Activated naive CD4-positive, alpha-beta T cell treated with anti-CD3 and anti-CD28 coated beads for 36 hours (primary cell): ENCODE data around the gene CDYL. TPM values are rescaled to one million over a fixed set of nuclear protein-coding genes. Genes with fewer than 3 reads are reported as not detected.
"Not testable (repeated sequence)": the region's sequence is repeated elsewhere in the genome, so short reads cannot be mapped to it uniquely, and the experiment has no call there.

Experiments used
- CTCF ChIA-PET: fragments of 350-600 bp; sonication (Branson Sonifier 250); formaldehyde crosslinking; loops from one replicate; lab custom pipeline; 2021; ENCODE audit warnings: antibody characterized with exemption; lab: Charles Lee
- DNase-seq: peaks from one replicate; pipeline ENCODE4 v3.0.0-alpha.2; 2020
- H3K27ac Mint-ChIP-seq: one replicate; pipeline ENCODE4 v1.8.0; 2021; ENCODE audit warnings: mild to moderate bottlenecking, mixed read lengths
- H3K27me3 Mint-ChIP-seq: one replicate; pipeline ENCODE4 v1.8.0; 2021; ENCODE audit warnings: low read depth, mixed read lengths
- H3K36me3 Mint-ChIP-seq: one replicate; pipeline ENCODE4 v1.8.0; 2021; ENCODE audit warnings: low read depth, mixed read lengths
- H3K4me1 Mint-ChIP-seq: one replicate; pipeline ENCODE4 v1.8.0; 2021; ENCODE audit warnings: low read depth, mixed read lengths
- H3K4me3 Mint-ChIP-seq: one replicate; pipeline ENCODE4 v1.8.0; 2021; ENCODE audit warnings: mild to moderate bottlenecking, moderate library complexity, mixed read lengths
- H3K9me3 Mint-ChIP-seq: one replicate; pipeline ENCODE4 v1.8.0; 2021; ENCODE audit warnings: mixed read lengths
- intact Hi-C: fragments of 100-400 bp; cut with micrococcal nuclease; formaldehyde crosslinking; loops from one replicate; pipeline ENCODE4 v1.15.1; 2023
- total RNA-seq, 2 experiments: library from RNA; stranded (reverse); gene quantifications; one replicate each; pipeline ENCODE4 v1.2.3, GENCODE V29; 2021

The CDYL gene
- total RNA-seq, 2 experiments from 2014 or later, result 23.8 to 24.3 TPM

DNA sequence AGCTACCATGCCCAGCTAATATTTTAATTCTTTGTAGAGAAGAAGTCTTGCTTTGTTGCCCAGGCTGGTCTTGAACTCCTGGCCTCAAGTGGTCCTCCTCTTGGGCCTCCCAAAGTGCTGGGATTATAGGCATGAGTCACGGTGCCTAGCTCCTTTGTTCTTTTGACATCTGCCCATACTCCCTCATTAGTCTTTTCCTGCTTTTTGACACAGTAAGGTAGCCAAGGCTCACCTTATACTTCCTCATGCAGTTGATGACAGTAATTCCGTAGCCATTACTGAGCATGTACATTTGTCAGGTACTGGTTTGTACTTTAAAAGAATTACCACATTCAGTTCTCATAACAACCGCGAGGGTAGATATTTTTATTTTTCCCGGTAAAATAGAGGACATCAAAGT is 76.7 kb downstream of the CDYL start:
- no peaks in the 10 kb centered on the region for H3K9me3 Mint-ChIP-seq
- no peak overlapping the region for H3K4me3 Mint-ChIP-seq
- H3K27ac Mint-ChIP-seq, result no peak overlapping the region
- CTCF ChIA-PET, result no interaction called here
- H3K36me3 Mint-ChIP-seq, result peaks cover 10% of the 10 kb centered on the region
- no peaks in the 10 kb centered on the region for H3K27me3 Mint-ChIP-seq
- intact Hi-C loops, result no loop called here
- no peak for DNase-seq
- peaks cover 75% of the 10 kb centered on the region for H3K4me1 Mint-ChIP-seq

- DNase-seq, result no peak
- Mint-ChIP-seq H3K4me1 (peaks cover 72% of the 10 kb centered on the region), H3K27me3 (no peaks in the 10 kb centered on the region), H3K9me3 (no peaks in the 10 kb centered on the region), H3K27ac (no peak overlapping the region), H3K36me3 (peaks cover 10% of the 10 kb centered on the region), H3K4me3 (no peak overlapping the region)
- intact Hi-C loops, result no loop called here
- CTCF ChIA-PET, result interaction anchor here (1.1 kb wide), 1 partner anchor 9 kb away, joined by 3 read pairs; no protein-coding TSS in a partner anchor
Measured at GRCh38 chr6:4853349-4853748, 77.1 kb downstream of the CDYL start.

DNA sequence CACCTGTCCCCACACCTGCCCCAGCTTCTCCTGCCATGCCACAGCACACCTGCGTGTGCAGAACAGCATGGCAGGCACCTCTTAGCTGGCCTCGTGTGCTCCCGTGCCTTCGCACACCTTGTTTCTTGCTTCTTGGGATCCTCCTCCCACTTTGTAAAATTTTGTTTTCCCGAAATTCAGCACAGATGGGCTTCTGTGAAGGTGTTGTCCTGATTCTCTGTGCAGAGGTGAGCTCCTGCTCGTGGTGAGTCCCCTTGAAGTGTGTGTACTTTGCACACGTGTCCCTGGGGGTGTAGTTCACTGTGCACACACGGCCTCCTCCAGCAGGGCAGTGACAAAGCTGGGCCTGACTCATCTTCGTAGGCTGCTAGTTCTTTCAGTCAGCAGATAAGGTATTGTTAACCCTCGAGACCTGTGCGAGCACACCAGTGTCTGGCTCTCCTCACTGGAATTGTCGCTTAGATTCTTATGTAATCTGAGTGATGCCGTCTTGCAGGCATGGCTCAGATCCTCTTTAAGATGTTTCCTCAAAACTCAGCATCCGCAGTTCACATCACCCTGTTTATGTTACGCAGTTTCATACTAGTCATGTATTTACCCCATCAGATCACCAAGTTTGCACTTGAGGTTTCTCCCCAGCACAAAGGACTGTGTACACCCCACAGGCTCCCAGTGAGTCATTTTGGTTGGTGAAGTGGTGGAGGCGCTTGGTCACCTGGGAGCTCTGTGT is 77.7 kb downstream of the CDYL start:
- H3K36me3 Mint-ChIP-seq, result peaks cover 13% of the 10 kb centered on the region
- H3K4me3 Mint-ChIP-seq, result no peak overlapping the region
- CTCF ChIA-PET, result interaction anchor here (1.1 kb wide), 1 partner anchor 9 kb away, joined by 3 read pairs; no protein-coding TSS in a partner anchor
- intact Hi-C loops, result no loop called here
- H3K27me3 Mint-ChIP-seq, result no peaks in the 10 kb centered on the region
- DNase-seq, result no peak
- no peaks in the 10 kb centered on the region for H3K9me3 Mint-ChIP-seq
- H3K27ac Mint-ChIP-seq, result no peak overlapping the region
- peaks cover 72% of the 10 kb centered on the region for H3K4me1 Mint-ChIP-seq

DNA sequence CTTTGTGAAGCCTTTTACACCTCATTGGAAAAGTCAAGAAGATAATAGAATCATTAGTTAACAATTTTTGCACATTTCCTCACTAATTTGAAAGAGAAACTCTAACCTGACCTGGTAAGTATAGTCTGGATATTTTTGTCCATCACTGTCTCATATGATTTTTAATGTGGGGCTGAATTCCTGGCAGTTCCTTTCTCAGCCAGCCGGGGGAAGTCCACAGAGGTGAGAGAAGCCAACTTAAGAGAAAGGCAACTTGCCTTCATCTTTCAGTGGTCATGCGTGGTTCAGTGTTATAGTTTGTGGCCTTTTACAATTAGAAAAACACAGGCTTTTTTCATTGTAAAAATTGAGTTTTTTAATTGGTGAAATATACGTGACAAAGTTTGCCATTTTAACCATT is 80.6 kb downstream of the CDYL start:
- H3K36me3 Mint-ChIP-seq, result peaks cover 23% of the 10 kb centered on the region
- peaks cover 59% of the 10 kb centered on the region for H3K4me1 Mint-ChIP-seq
- no peaks in the 10 kb centered on the region for H3K27me3 Mint-ChIP-seq
- intact Hi-C loops, result no loop called here
- no peak for DNase-seq
- CTCF ChIA-PET, result no interaction called here
- no peaks in the 10 kb centered on the region for H3K9me3 Mint-ChIP-seq
- H3K27ac Mint-ChIP-seq, result no peak overlapping the region
- H3K4me3 Mint-ChIP-seq, result no peak overlapping the region

DNA sequence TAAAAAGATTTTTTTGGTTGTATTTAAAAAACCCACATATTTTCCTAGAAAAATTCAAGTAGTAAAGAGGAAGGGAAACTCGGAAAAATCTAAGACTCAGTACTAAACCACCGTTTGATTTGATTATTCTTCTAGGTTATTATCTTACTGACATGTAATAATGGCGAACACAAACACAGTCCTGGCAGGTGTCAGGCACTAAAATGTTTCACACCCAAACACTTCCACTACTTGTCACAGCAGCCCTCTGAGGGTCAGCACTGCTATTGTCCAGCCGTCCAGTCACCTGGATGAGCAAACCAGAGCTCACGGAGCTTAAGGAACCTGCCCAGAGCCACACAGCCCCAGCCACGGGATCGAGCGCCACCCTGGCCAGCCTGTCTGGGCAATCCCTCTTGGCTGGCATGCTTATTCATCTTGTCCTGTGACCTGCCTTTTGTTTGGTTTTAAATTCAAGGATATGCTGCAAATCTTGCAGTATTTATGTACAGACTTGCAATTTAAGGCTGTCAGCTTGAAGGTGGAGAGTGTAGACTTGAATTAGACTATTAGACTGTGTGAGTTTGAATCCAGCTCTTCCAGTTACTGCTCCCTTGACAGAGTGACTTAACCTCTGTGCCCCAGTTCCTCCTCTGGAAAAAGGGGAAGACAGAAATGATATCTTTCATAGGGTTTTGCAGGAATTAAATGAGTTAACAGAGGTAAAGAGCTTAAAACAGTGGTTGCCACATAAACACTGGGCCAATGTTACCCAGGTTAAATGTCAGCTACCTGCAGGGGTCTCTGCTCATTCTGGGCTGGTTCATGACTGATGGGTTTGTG is 82.2 kb downstream of the CDYL start:
- peaks cover 25% of the 10 kb centered on the region for H3K36me3 Mint-ChIP-seq
- peaks cover 47% of the 10 kb centered on the region for H3K4me1 Mint-ChIP-seq
- CTCF ChIA-PET, result interaction anchor here (0.7 to 1.9 kb wide), 2 partner anchors 10 to 703 kb away, joined by 4 to 5 read pairs; no protein-coding TSS in a partner anchor
- no peak overlapping the region for H3K27ac Mint-ChIP-seq
- intact Hi-C loops, result no loop called here
- no peak for DNase-seq
- H3K27me3 Mint-ChIP-seq, result no peaks in the 10 kb centered on the region
- peaks cover 7% of the 10 kb centered on the region for H3K9me3 Mint-ChIP-seq
- H3K4me3 Mint-ChIP-seq, result no peak overlapping the region

GRCh38 chr6:4860387-4860786 is 84.2 kb downstream of the CDYL start:
- CTCF ChIA-PET, result no interaction called here
- Mint-ChIP-seq H3K27ac (no peak overlapping the region), H3K9me3 (peaks cover 17% of the 10 kb centered on the region), H3K27me3 (no peaks in the 10 kb centered on the region), H3K36me3 (peaks cover 40% of the 10 kb centered on the region), H3K4me1 (peaks cover 31% of the 10 kb centered on the region), H3K4me3 (no peak overlapping the region)
- DNase-seq, result no peak
- intact Hi-C loops, result no loop called here

GRCh38 chr6:4861564-4861963 is 85.4 kb downstream of the CDYL start:
- CTCF ChIA-PET, result no interaction called here
- Mint-ChIP-seq H3K27me3 (no peaks in the 10 kb centered on the region), H3K36me3 (peaks cover 41% of the 10 kb centered on the region), H3K27ac (no peak overlapping the region), H3K9me3 (peaks cover 20% of the 10 kb centered on the region), H3K4me1 (peaks cover 20% of the 10 kb centered on the region), H3K4me3 (no peak overlapping the region)
- DNase-seq, result no peak
- intact Hi-C loops, result no loop called here

DNA sequence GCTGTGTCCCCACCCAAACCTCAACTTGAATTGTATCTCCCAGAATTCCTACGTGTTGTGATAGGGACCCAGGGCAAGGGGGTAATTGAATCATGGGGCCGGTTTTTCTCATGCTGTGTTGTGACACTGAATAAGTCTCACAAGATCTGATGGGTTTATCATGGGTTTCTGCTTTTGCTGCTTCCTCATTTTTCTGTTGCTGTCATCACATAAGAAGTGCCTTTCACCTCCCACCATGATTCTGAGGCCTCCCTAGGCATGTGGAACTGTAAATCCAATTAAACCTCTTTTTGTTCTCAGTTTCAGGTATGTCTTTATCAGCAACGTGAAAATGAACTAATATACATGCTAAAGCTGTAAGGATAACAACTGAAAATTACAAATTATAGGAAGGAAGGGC is 88.3 kb downstream of the CDYL start:
- Mint-ChIP-seq H3K36me3 (peaks cover 50% of the 10 kb centered on the region), H3K27me3 (no peaks in the 10 kb centered on the region), H3K4me1 (peaks cover 3% of the 10 kb centered on the region), H3K4me3 (no peak overlapping the region), H3K9me3 (peaks cover 30% of the 10 kb centered on the region), H3K27ac (no peak overlapping the region)
- intact Hi-C loops, result no loop called here
- DNase-seq, result no peak
- CTCF ChIA-PET, result no interaction called here

DNA sequence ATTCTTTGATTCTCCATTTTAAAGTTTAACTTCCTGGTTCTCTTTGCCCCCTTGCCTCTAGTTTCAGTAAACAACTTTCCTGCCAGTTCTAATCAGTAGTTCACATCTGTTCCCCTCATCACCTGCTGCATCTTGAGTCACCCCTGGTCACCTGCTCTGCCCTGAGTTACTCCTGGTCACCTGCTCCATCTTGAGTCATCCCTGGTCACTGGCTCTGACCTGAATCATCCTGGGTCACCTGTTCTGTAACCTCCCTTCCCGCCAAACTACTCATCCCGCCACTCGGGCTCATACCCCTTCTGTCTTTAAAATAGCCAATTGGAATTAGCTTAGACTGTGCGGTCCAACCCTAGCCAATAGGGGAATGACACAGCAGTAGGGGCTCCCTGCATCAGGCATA is 88.8 kb downstream of the CDYL start:
- H3K27me3 Mint-ChIP-seq, DNase-seq, CTCF ChIA-PET, intact Hi-C loops, H3K27ac Mint-ChIP-seq, H3K4me3 Mint-ChIP-seq, H3K4me1 Mint-ChIP-seq: not testable (repeated sequence)
- Mint-ChIP-seq H3K9me3 (peaks cover 30% of the 10 kb centered on the region), H3K36me3 (peaks cover 48% of the 10 kb centered on the region)

GRCh38 chr6:4870821-4871494 is 94.8 kb downstream of the CDYL start:
- Mint-ChIP-seq H3K27ac (no peak overlapping the region), H3K4me3 (no peak overlapping the region)

DNA sequence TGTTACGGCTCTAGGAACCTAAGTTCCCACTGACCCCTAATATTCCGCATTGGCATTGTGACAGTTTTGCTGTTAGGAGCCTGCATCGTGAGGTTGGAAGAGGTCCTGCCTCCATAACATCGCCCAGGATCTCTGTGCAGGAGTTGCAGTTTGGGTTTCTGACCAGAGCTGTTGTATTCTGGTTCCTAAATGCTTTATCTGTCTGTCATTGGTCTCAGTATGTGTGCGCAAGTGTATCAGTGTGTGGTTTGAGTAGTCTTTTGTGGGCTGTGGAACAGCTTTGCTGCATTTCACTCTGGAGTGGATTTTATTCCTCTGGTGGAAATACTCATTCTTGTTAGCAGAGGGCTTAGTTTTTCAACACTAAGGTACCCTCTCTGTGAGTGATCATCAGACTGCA is 95.6 kb downstream of the CDYL start:
- DNase-seq, result no peak
- CTCF ChIA-PET, result no interaction called here
- intact Hi-C loops, result no loop called here
- Mint-ChIP-seq H3K4me3 (no peak overlapping the region), H3K36me3 (peaks cover 17% of the 10 kb centered on the region), H3K9me3 (peaks cover 10% of the 10 kb centered on the region), H3K27ac (no peak overlapping the region), H3K4me1 (peaks cover 34% of the 10 kb centered on the region), H3K27me3 (no peaks in the 10 kb centered on the region)

More at GRCh38 chr6:4870821-4871494, 94.8 kb downstream of the CDYL start:
- Mint-ChIP-seq H3K9me3 (peaks cover 10% of the 10 kb centered on the region), H3K36me3 (peaks cover 20% of the 10 kb centered on the region), H3K27me3 (no peaks in the 10 kb centered on the region), H3K4me1 (peaks cover 30% of the 10 kb centered on the region)
- CTCF ChIA-PET, result no interaction called here
- intact Hi-C loops, result no loop called here
- DNase-seq, result no peak

GRCh38 chr6:4872841-4873240 is 96.6 kb downstream of the CDYL start:
- intact Hi-C loops, result no loop called here
- Mint-ChIP-seq H3K4me1 (peaks cover 37% of the 10 kb centered on the region), H3K27me3 (no peaks in the 10 kb centered on the region), H3K27ac (no peak overlapping the region), H3K4me3 (no peak overlapping the region), H3K36me3 (peaks cover 13% of the 10 kb centered on the region), H3K9me3 (peaks cover 2% of the 10 kb centered on the region)
- CTCF ChIA-PET, result no interaction called here
- no peak for DNase-seq
